Cardiac fibroblast (primary cell): Measurements from ENCODE around the gene BICRA.

Experiments used
- DNase-seq, 2 donors: peaks; one replicate each; pipeline versions ENCODE4 v3.0.0 to v3.0.0-alpha.2; 2010; ENCODE audit warnings: low read depth in 2 of 2
- H3K4me3 ChIP-seq, 2 donors: replicated peaks in 1 of 2; 1 replicate in 1 of 2; 2 replicates in 1 of 2; pipeline ENCODE4 v1.5.1; 2011; ENCODE audit warnings: low read depth in 2 of 2, low read length in 2 of 2, mild to moderate bottlenecking in 2 of 2, moderate library complexity in 1 of 2
- CTCF ChIP-seq: IDR thresholded peaks from one replicate; pipeline ENCODE4 v1.5.1; 2011; ENCODE audit warnings: low read depth, mild to moderate bottlenecking, low read length, inconsistent platforms

BICRA gene

GRCh38 chr19:47696635-47697034 is 87.7 kb downstream of the BICRA start:
- TF ChIP-seq CTCF: no peak
- H3K4me3 ChIP-seq: no peak overlapping the region
- no peak for DNase-seq

GRCh38 chr19:47697863-47698609 is 89.1 kb downstream of the BICRA start:
- no peak overlapping the region for H3K4me3 ChIP-seq
- peak; percentile 100 for TF ChIP-seq CTCF
- DNase-seq: peak; percentile 89 to 92

- DNase-seq: no peak
- no peak for TF ChIP-seq CTCF
- H3K4me3 ChIP-seq: no peak overlapping the region
Observed at GRCh38 chr19:47698631-47699359, 89.9 kb downstream of the BICRA start.

GRCh38 chr19:47699360-47699917 is 90.5 kb downstream of the BICRA start:
- no peak overlapping the region for H3K4me3 ChIP-seq
- peak; percentile 80 for TF ChIP-seq CTCF
- DNase-seq: peak in 1 of 2 donors; percentile 43

GRCh38 chr19:47700934-47701716 is 92.2 kb downstream of the BICRA start:
- H3K4me3 ChIP-seq: no peak overlapping the region
- TF ChIP-seq CTCF: no peak
- no peak for DNase-seq

GRCh38 chr19:47701717-47702552 is 93.0 kb downstream of the BICRA start:
- TF ChIP-seq CTCF: no peak

More at GRCh38 chr19:47701717-47702552, 93.0 kb downstream of the BICRA start:
- no peak for DNase-seq
- H3K4me3 ChIP-seq: no peak overlapping the region
